ENCODE results near the gene METRN.

- peak; percentile 60 for TF ChIP-seq CTCF (IDR thresholded peaks at IDR 0.05)
- no peak for TF ChIP-seq USF1 (IDR thresholded peaks at IDR 0.05; ENCODE audit: borderline replicate concordance, low read depth)
- TF ChIP-seq CHD2 (IDR thresholded peaks at IDR 0.05; ENCODE audit: low read length, partially characterized antibody): no peak
- TF ChIP-seq TAF1 (IDR thresholded peaks at IDR 0.05; ENCODE audit: borderline replicate concordance, low read depth, low read length): no peak
- TF ChIP-seq EZH2phosphoT487 (IDR thresholded peaks at IDR 0.05; ENCODE audit: borderline replicate concordance, low read depth): no peak
- no peak for TF ChIP-seq ZBTB33 (IDR thresholded peaks at IDR 0.05; ENCODE audit: borderline replicate concordance, low read depth)
- no peak for TF ChIP-seq RCOR1 (IDR thresholded peaks at IDR 0.05; ENCODE audit: low read length)
- TF ChIP-seq SIN3A (IDR thresholded peaks at IDR 0.05; ENCODE audit: borderline replicate concordance, low read depth, low read length): no peak
- no peak for TF ChIP-seq REST (IDR thresholded peaks at IDR 0.05; ENCODE audit: low read depth, low read length)
- TF ChIP-seq MXI1 (IDR thresholded peaks at IDR 0.05; ENCODE audit: low read depth, low read length): no peak
- TF ChIP-seq EP300 (IDR thresholded peaks at IDR 0.05; ENCODE audit: borderline replicate concordance in 1 of 2, low read depth in 1 of 2, low read length in 1 of 2): no peak
These were observed 18.7 kb downstream of the METRN start for GRCh38 chr16:733382-734207.
